Endometrium (tissue), 2 donors: ENCODE measurements around the gene PTRH2.

ENCODE experiments used
- FAIRE-seq: peaks from 2 replicates; lab custom pipeline; 2012; peaks lifted over from hg19 to GRCh38; lab: Jason Lieb, UNC
- donor health status: control.
- donor health status: control.

The PTRH2 gene

GRCh38 chr17:59719526-59719925 is 12.3 kb upstream of the PTRH2 start:
- no peak for FAIRE-seq

DNA sequence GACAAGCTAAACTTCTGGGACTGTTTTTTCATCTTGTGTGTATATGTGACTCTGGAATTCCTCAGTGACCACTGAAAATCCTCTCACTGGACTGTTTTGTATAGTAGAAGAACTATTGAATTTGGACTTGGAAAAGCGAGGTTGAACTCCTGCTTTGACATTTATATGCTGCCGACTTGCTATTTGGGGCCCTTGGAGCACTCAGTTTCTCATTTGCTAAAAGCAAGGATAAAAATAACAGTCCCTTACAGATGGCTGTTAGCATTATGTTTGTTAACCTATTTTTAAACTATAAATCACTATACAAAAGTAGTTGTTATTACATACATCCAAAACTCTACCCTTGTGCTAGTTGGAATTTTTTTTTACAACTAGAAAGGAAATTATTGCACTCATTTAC is 9.2 kb upstream of the PTRH2 start:
- no peak for FAIRE-seq

DNA sequence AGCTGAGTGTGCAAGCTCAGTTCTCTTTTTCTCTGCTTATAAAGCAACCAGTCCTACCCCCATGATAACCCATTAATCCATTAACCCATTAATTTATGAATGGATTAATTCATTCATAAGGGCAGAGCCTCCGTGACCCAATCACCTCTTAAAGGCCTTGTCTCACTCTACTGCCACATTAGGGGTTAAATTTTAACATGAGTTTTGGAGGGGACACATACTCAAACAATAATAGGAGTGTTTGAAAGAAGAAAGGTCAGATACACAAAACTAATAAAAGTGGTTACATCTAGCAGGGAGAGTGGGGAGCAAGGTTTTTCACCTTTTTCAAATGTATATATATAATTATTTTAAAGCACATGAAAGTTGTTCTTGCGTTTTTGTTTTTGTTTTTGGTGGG is 7.0 kb upstream of the PTRH2 start:
- no peak for FAIRE-seq

DNA sequence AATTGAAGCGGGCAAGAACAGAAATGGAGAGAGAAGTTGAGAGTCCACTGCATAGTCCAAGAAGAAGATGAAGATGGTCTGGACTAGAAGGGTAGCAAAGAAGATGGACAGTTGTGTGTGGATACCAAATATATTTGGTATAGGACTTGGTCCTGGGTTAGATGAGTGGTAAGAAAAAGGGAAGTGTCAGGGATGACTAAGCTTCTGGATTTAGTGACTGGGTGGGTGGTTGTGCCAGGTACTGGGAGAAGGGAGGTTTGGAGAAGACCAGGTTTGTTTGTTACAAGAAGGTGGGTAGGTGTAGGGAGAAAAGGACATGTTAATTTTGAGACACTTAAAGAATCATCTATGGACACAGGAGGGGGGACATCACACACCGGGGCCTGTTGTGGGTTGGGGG is 5.6 kb upstream of the PTRH2 start:
- no peak for FAIRE-seq

DNA sequence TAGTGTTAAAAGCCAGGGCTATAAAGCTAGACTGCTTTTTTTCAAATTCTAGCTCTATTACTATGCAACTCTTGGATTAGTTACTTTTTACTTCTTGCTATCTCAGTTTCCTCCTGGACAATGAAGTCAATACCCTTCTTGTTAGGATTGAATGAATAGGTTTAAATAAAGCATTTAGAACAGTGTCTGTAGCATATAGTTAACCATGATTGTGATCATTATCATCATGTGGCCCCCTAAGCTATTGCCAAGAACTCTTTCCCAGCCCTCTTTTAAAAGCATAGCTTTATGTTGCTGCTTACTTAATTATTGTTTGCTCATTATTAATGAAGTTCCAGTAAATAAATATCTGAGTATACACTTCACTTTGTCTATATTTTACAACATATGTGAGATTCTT is 4.7 kb upstream of the PTRH2 start:
- no peak for FAIRE-seq

- no peak for FAIRE-seq
Measured at GRCh38 chr17:59707971-59708430, 771 bp upstream of the PTRH2 start.

- FAIRE-seq = no peak
Measured at GRCh38 chr17:59702304-59702703, 4.9 kb downstream of the PTRH2 start.

DNA sequence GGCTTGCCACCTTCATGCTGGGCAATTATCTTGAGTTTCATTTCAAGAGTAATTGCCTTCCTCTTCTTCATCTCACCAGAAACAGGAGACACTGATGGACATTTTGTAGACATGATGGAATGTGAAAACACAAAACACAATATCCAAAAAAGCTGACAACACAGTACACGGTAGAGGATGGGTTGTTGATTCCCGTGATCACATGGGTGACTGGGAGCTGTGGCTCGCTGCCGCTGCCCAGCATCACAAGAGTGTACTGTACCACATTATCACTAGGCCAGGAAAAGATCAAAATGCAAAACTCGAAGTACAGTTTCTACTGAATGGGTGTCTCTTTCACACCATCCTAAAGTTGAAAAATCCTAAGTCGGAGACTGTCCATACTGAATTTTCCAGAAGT is 7.4 kb downstream of the PTRH2 start:
- FAIRE-seq = no peak

GRCh38 chr17:59699218-59699617 is 8.0 kb downstream of the PTRH2 start:
- FAIRE-seq = no peak

DNA sequence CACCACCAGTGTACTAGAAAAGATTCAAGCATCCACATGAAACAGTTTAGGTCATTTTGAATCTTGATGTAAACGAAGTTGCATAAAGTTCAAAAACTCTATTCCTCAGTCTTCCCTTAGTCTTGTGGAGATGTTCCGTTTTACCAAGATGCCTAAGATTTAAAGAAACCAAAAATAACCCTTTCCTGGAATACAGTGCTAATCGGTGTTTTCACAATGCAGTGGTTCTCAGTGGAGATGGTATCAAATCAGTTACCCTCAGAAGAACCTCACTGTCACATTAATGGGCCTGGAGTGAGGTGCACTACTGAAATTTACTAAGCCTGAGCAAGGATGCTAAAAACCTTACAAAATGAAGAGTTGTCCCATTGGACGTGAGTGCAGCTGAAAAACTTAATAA is 9.1 kb downstream of the PTRH2 start:
- no peak for FAIRE-seq

DNA sequence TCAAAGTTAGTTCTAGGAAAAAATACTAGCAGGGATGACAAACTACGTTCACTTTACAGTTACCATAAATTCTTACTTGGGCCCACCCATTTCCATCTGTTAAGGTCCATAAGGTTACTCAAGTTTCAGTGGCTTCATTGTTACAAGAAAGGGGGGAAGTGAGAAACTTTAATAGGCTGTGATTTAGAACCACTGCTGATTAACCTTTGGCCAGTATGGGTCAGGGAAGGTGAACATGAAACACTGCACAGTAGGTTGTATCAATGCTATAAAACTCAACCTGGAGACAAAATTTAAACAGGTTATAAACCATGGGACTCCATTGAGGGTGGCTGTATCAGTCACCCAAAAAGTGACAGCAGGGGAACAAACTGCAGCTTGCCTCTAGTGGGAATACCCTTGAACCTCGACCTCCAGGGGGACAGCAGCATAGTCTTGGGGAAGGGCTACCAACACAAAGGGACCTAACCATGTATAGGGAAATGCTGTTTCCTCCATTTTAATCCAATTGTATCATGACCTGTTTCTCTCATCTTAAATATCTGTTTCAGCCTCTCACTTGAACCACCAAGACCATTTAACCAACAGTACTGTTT is 10.4 kb downstream of the PTRH2 start:
- no peak for FAIRE-seq

GRCh38 chr17:59695945-59696681 is 11.1 kb downstream of the PTRH2 start:
- FAIRE-seq = no peak

DNA sequence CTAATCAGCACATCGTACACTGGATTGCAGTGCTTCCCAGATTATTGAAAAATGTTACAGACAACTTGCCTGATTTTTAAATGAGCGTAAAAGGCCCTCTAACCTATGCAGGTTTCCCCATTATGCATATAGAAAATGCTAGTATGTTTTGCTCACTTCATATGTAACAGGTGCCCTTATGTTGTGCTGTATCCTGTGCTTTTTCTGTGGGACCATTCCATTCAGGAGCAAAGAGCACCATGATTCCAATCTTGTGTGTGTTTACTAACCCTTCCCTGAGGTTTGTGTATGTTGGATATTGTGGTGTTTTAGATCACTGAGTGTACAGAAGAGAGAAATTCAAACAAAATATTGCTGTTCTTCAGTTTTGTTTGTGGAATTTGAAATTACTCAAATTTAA is 12.9 kb downstream of the PTRH2 start:
- FAIRE-seq = no peak

GRCh38 chr17:59693582-59693981 is 13.6 kb downstream of the PTRH2 start:
- FAIRE-seq = no peak

DNA sequence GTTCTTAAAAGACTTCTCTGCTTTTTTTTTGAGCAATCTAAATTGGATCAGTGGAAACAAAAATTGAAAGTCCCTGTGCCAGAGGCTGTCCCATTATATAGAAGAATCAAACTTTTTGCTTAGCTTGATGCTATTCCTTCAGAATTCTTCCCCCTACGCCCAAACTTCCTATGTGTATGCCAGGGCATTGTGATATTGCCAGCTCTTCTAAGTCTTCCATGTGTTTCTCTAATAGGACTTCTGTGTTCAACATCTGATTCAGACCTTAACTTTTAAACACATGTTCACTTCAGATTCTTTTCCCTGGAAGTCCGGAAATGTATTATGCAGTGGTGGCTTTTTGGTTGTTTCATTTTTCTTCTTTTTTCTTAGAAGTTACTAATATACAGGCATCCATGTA is 18.7 kb downstream of the PTRH2 start:
- FAIRE-seq = no peak

GRCh38 chr17:59688008-59688407 is 19.2 kb downstream of the PTRH2 start:
- no peak for FAIRE-seq

GRCh38 chr17:59684967-59685366 is 22.3 kb downstream of the PTRH2 start:
- no peak for FAIRE-seq

- no peak for FAIRE-seq
Measured at GRCh38 chr17:59683283-59683682, 23.9 kb downstream of the PTRH2 start.

- FAIRE-seq = no peak
Measured at GRCh38 chr17:59680314-59680713, 26.9 kb downstream of the PTRH2 start.

- no peak for FAIRE-seq
Measured at GRCh38 chr17:59678918-59679317, 28.3 kb downstream of the PTRH2 start.

- FAIRE-seq = no peak
Measured at GRCh38 chr17:59676716-59677115, 30.5 kb downstream of the PTRH2 start.

DNA sequence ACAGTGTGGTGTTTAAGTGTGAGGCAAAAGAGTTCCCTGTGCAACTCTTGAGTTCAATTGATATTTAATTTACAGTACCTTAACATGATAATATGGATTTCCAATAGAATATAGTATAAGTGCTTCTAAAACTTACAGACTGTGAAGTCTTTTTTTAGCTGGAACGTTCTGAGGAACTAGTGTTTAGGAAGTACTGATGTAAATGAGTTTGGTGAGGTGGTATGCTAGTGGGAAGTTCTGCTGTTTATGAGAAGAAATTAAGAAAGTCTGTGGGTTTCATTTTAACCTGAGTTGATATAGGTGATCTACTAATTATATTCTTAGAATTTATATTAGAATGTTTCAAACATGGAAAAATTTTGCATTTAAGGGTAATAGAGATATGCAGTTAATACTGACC is 32.0 kb downstream of the PTRH2 start:
- FAIRE-seq = no peak

GRCh38 chr17:59671386-59671785 is 35.8 kb downstream of the PTRH2 start:
- FAIRE-seq = no peak

DNA sequence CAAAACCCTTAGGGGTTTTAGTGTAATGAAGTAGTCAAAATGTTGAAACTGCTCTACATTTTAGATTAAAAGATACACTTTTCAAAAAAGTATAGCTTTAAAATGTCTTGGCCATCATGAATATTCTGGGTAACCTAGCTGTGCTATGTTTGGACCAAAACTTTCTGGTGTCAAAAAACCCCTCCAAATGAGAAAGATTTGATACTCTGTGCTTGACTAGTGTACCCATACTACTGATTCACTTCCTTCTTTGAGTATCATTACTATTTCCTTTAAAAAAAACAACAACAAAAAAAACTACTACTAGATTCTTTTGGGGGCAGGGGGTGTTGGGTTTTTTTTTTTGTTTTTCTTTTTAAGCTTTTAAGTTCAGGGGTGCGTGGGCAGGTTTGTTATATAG is 37.3 kb downstream of the PTRH2 start:
- FAIRE-seq = no peak
